Left lobe of liver (tissue), 2 donors: ENCODE results near the gene IL16. TPM values are rescaled to one million over a fixed set of nuclear protein-coding genes. Genes with fewer than 3 reads are reported as not detected.
"Not testable (repeated sequence)": the region's sequence is repeated elsewhere in the genome, so short reads cannot be mapped to it uniquely, and the experiment has no call there.

ENCODE experiments used
- ATAC-seq: fragments of 200-7000 bp; cut with Tn5 transposase; one replicate; pipeline ENCODE4 v1.9.1; 2020; ENCODE audit warnings: mild to moderate bottlenecking, moderate library complexity
- DNase-seq: peaks from one replicate; pipeline ENCODE4 v3.0.0-alpha.2; 2020; ENCODE audit warnings: low spot score
- total RNA-seq: library from RNA; stranded (reverse); gene quantifications from one replicate; pipeline ENCODE4 v1.2.1, GENCODE V29; 2021
- donor health status: DM: no; HTN: no; CAD: no; lungs with moderate emphysema.
- donor health status: DM: no; HTN: yes; CAD: no.

IL16 gene
- total RNA-seq, 1 donor from 2014 or later, result 2.1 TPM

DNA sequence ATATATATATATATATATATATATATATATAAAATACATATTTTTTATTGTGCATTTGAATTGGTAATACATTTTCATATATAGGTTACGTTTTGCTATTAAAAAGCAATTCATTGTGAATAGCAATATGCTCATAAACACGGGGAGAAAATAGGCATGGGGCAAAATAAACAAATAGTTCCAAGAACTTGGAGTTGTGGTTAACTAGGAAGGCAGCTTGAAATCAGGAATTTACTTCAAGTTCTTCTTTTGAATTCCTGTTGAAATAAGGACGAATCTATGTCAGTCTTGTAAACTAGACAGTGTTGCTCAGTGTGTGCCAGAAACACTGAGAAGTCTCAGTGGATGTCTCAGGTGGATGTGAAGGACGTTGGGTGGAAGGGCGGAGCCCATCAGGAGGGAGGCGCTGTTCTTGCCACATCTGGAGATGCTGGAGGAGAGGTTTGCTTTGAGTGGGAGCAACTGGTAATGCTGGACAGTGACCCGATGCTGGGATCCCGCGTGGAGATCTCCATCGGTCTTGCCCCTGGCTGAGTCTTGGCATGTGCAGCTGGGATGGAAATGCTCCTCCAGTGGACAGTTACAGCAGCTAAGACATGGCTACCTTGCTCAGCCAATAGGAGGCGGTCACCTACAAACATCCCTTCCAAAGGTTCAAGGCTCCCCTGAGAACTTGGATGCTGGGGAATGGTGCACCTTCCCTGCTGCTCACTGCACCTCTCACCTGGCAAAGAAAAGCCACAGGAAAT, 2.5 kb downstream of the IL16 start:
- ATAC-seq (no peak), DNase-seq (no peak)

GRCh38 chr15:81206018-81206417, 9.3 kb downstream of the IL16 start:
- no peak for ATAC-seq
- no peak for DNase-seq

DNA sequence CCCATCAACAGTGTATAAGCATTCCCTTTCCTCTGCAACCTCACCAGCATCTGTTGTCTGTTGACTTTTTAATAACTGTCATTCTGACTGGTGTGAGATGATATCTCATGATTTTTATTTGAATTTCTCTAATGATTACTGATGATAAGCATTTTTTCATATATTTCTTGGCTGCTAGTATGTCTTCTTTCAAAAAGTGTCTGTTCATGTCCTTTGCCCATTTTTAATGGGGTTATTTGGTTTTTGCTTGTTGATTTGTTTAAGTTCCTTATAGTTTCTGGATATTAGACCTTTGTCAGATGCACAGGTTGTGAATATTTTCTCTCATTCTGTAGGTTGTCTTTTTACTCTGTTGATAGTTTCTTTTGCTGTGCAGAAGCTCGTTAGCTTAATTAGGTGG, 11.3 kb downstream of the IL16 start:
- not testable (repeated sequence) for ATAC-seq, DNase-seq

- ATAC-seq, result no peak
- no peak for DNase-seq
These were observed 13.0 kb downstream of the IL16 start for GRCh38 chr15:81209635-81210034.

- DNase-seq (no peak), ATAC-seq (no peak)
These were observed 14.7 kb downstream of the IL16 start for GRCh38 chr15:81211376-81211775.

DNA sequence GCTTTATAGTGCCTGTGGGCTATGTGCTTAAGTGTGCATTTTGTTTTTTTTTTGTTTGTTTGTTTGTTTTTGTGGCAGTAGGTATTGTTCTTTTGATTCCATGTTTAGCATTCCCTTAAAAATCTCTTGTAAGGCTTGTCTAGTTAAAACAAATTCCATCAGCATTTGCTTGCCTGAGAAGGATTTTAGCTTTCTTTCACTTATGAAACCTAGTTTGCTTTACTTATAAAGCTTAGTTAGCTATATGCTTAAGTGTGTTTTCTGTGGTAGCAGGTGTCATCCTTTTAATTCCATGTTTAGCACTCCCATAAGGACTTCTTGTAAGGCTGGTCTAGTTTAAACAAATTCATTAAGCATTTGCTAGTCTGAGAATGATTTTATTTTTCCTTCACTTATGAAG, 17.3 kb downstream of the IL16 start:
- DNase-seq, result no peak
- ATAC-seq, result no peak

GRCh38 chr15:81215531-81215930, 18.9 kb downstream of the IL16 start:
- DNase-seq, result no peak
- no peak for ATAC-seq

GRCh38 chr15:81215983-81216382, 19.3 kb downstream of the IL16 start:
- ATAC-seq (no peak), DNase-seq (no peak)

GRCh38 chr15:81216422-81216821, 19.7 kb downstream of the IL16 start:
- no peak for ATAC-seq

GRCh38 chr15:81221449-81221848, 24.8 kb downstream of the IL16 start:
- DNase-seq, result no peak
- ATAC-seq, result no peak

More at GRCh38 chr15:81216422-81216821, 19.7 kb downstream of the IL16 start:
- no peak for DNase-seq

DNA sequence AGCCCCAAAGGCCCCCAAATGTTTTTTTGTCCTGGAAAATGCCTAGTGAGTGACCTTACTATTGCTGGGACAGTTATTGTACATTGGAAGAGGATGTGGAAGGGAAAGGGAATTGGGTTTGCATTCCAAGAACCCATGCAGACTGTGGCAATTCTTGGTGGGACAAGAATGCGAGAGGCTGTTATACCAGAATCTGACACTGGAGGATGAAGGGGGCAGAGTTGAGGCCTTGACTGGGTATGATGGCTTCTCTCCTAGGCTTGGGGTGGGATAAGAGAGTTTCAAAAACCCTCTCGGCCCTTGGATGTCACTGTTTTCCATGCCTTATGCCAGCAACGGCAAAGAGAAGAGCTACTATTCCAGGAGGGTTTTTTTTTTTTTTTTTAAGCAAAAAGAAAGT, 25.3 kb downstream of the IL16 start:
- ATAC-seq (no peak), DNase-seq (no peak)

- no peak for ATAC-seq
These were observed 26.8 kb downstream of the IL16 start for GRCh38 chr15:81223346-81223971.

DNA sequence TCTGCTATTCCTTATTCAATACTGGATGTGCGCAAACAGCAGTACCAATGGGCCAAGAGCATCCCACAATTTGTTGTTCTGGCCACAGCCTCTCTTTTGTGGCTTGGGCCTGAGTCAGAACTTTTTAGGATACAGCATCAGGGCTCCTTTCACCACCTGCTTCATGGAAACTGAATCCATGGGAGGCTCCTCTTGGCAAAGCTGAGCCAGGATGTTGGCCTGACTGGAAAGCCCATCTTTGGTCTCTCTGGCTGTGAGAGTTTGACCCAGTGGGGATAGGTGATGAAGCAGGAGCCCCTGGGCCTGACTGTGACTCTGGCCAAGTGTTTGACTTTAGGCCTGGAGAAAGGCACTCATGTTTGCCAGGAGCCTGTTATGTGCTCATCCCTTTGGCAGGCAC, 27.6 kb downstream of the IL16 start:
- DNase-seq, result no peak
- ATAC-seq, result no peak

More at GRCh38 chr15:81223346-81223971, 26.8 kb downstream of the IL16 start:
- no peak for DNase-seq

GRCh38 chr15:81225161-81225671, 28.5 kb downstream of the IL16 start:
- DNase-seq (no peak), ATAC-seq (peak; percentile 35)

DNA sequence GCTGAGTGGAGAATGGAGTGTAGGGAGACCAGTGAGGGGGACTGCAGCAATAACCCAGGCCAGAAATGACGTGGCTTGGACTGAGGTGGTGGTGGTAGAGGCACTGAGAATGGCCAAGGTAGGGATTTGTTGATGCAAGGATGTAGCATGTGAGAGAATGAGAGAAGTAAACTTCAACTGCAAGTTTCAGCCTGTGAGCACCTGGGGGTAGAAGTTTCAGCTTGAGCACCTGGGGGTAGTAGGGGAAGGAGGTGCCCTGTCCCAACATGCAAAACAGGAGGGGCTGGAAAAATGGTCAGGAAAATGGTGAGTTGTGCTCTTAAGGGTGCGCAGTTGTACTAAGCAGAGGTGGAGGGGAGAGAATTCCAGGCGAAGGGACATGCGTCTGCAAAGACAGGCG, 31.0 kb downstream of the IL16 start:
- DNase-seq (no peak), ATAC-seq (no peak)

- ATAC-seq, result no peak
- no peak for DNase-seq
These were observed 32.9 kb downstream of the IL16 start for GRCh38 chr15:81229586-81229985.

DNA sequence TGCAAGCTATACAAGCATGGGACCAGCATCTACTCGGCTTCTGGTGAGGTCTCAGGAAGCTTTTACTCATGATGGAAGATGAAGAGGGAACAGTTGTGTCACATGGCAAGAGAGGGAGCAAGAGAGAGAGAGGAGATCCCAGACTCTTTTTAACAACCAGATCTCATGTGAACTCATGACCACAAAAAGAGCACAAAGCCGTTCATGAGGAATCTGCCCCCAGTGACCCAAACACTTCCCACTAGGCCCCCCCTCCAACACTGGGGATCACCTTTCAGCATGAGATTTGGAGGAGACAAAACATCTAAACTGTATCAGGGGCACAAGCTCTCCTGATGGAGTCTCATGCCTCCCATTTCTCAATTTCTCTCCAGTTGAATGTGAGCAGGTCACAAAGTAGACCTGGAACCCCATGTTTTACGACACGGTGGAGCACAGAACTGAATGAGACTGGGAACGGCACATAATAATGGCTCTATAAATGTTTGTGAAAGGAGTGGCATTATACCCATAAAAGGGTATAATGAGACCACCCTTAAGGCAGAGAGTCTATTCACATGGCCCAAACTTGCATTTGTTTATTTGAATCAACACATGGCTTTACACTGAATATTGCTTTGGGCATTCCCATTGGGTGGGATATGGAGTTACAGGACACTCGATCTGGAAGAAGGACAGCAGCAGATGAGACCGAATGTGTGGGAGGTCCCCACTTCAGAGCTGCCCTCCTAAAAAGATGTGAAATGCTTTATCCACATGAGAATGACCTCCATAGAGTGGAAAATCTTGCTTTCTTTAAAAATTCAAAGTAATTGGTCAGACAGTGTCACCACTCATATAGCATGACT, 38.8 kb downstream of the IL16 start:
- ATAC-seq, result no peak
- no peak for DNase-seq

DNA sequence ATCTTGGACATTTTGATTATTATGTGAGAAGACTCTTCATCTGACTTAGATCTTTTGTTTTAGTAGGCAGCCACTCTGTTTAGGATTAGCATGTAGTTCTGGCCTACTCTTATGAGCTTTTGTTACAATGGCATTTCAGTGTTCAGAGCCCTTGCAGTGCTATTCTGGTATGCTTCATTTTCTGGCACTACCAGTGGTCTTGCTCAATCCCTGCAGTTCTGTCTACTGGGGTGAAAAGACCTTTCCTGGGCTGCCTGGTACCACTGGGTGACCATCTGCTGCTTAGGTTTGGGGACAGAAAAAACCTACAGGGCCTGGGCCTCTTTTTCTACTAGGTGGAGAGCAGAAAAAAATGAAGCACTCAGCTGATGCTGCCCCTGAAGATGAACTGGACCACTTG, 42.5 kb downstream of the IL16 start:
- ATAC-seq, result no peak
- DNase-seq, result no peak

GRCh38 chr15:81242778-81243177, 46.1 kb downstream of the IL16 start:
- no peak for ATAC-seq
- DNase-seq, result no peak

GRCh38 chr15:81244306-81244705, 47.6 kb downstream of the IL16 start:
- DNase-seq (no peak), ATAC-seq (no peak)

- ATAC-seq (no peak), DNase-seq (no peak)
These were observed 57.2 kb downstream of the IL16 start for GRCh38 chr15:81253846-81254245.
